ENCODE results near the gene CGREF1. TPM values are rescaled to one million over a fixed set of nuclear protein-coding genes. Genes with fewer than 3 reads are reported as not detected.

CGREF1 gene
- total and polyA plus RNA-seq, 9 donors: 7.9 to 23.9 (median 11.1) TPM

- 21 to 40% (median 28%) methylated on average over 3 of the region's 3 CpGs for WGBS, 3 donors
- TF ChIP-seq EP300 (IDR thresholded peaks at IDR 0.05) (no peak), POLR2A (IDR thresholded peaks at IDR 0.05) (no peak), CTCF (IDR thresholded peaks at IDR 0.05) (no peak)
- Histone ChIP-seq H3K4me3 (no peak overlapping the region), H3K9me3 (no peaks in the 10 kb centered on the region), H3K36me3 (no peaks in the 10 kb centered on the region), H3K27ac (no peak overlapping the region), H3K27me3 (no peaks in the 10 kb centered on the region), H3K4me1 (ENCODE audit: insufficient read depth) (no peaks in the 10 kb centered on the region)
- no peak for DNase-seq
- intact Hi-C loops (cut with DNase I): no loop called here
Observed at GRCh38 chr2:27105981-27106380, 12.9 kb downstream of the CGREF1 start.

GRCh38 chr2:27102329-27102728 lies 16.6 kb downstream of the CGREF1 start:
- Histone ChIP-seq H3K9me3 (no peaks in the 10 kb centered on the region), H3K27me3 (no peaks in the 10 kb centered on the region), H3K4me3 (no peak overlapping the region), H3K36me3 (no peaks in the 10 kb centered on the region), H3K4me1 (ENCODE audit: insufficient read depth) (no peaks in the 10 kb centered on the region), H3K27ac (no peak overlapping the region)
- DNase-seq: no peak
- no peak for TF ChIP-seq POLR2A (IDR thresholded peaks at IDR 0.05)
- no peak for TF ChIP-seq EP300 (IDR thresholded peaks at IDR 0.05)
- TF ChIP-seq CTCF (IDR thresholded peaks at IDR 0.05): no peak
- intact Hi-C loops (cut with DNase I): loop anchor here in 1 of 4 donors (5.0 kb wide), 1 partner anchor 90 kb away; no protein-coding TSS in a partner anchor
- WGBS, 3 donors: 73 to 80% (median 78%) methylated on average over 4 to 5 of the region's 5 CpGs

GRCh38 chr2:27100036-27100435 lies 18.9 kb downstream of the CGREF1 start:
- intact Hi-C loops (cut with DNase I): loop anchor here in 1 of 4 donors (5.0 kb wide), 1 partner anchor 92 kb away; no protein-coding TSS in a partner anchor
- WGBS, 3 donors: 71 to 73% (median 72%) methylated on average over 9 to 10 of the region's 10 CpGs
- Histone ChIP-seq H3K4me3 (no peak overlapping the region), H3K36me3 (no peaks in the 10 kb centered on the region), H3K27me3 (no peaks in the 10 kb centered on the region), H3K9me3 (no peaks in the 10 kb centered on the region), H3K4me1 (ENCODE audit: insufficient read depth) (no peaks in the 10 kb centered on the region), H3K27ac (no peak overlapping the region)
- DNase-seq: no peak
- TF ChIP-seq CTCF (IDR thresholded peaks at IDR 0.05): no peak
- no peak for TF ChIP-seq EP300 (IDR thresholded peaks at IDR 0.05)
- TF ChIP-seq POLR2A (IDR thresholded peaks at IDR 0.05): no peak

GRCh38 chr2:27099334-27099955 lies 19.5 kb downstream of the CGREF1 start:
- H3K4me3 ChIP-seq: no peak overlapping the region
- no peak overlapping the region for H3K27ac ChIP-seq
- no peaks in the 10 kb centered on the region for H3K4me1 ChIP-seq (ENCODE audit: insufficient read depth)
- intact Hi-C loops (cut with DNase I): loop anchor here (5.0 to 10.0 kb wide), 4 partner anchors 93 to 183 kb away; partner anchors contain the start of genes DNAJC5G (in 3 of the 4) and TRIM54 (in 1 of the 4)
- WGBS, 3 donors: 87 to 91% (median 88%) methylated on average over 19 of the region's 19 CpGs
- DNase-seq: no peak
- no peaks in the 10 kb centered on the region for H3K9me3 ChIP-seq
- TF ChIP-seq EP300 (IDR thresholded peaks at IDR 0.05) (no peak), CTCF (IDR thresholded peaks at IDR 0.05) (no peak), POLR2A (IDR thresholded peaks at IDR 0.05) (no peak)
- H3K36me3 ChIP-seq: no peaks in the 10 kb centered on the region
- H3K27me3 ChIP-seq: no peaks in the 10 kb centered on the region
